ENCODE results near the gene RAD23A.
"Not testable (repeated sequence)": the region's sequence is repeated elsewhere in the genome, so short reads cannot be mapped to it uniquely, and the experiment has no call there.

The RAD23A gene

GRCh38 chr19:12955996-12956395, 10.3 kb downstream of the RAD23A start:
- no peak for DNase-seq

- peak; percentile 86 to 90 for DNase-seq
Observed at GRCh38 chr19:12956446-12957388, 11.1 kb downstream of the RAD23A start, which contains the start of gene GADD45GIP1. Gene GADD45GIP1, minus strand, starts transcription at chr19:12957223. Its CDS starts 11 bp downstream, at chr19:12957212.

- DNase-seq: peak in 1 of 2 donors; percentile 37
Observed at GRCh38 chr19:12957389-12957952, 11.8 kb downstream of the RAD23A start.

DNA sequence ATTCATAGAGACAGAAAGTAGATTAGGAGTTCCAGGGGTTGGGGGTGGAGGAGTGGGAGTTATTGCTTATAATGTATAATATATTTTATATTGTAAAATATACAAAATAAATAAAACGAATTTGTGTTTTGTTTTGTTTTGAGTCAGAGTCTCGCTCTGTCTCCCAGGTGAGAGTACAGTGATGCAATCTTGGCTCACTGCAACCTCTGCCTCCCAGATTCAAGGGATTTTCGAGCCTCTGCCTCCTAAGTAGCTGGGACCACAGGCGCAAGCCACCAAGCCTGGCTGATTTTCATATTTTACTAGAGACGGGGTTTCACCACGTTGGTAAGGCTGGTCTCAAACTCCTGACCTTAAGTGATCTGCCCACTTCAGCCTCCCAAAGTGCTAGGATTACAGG, 13.8 kb downstream of the RAD23A start:
- no peak for DNase-seq

DNA sequence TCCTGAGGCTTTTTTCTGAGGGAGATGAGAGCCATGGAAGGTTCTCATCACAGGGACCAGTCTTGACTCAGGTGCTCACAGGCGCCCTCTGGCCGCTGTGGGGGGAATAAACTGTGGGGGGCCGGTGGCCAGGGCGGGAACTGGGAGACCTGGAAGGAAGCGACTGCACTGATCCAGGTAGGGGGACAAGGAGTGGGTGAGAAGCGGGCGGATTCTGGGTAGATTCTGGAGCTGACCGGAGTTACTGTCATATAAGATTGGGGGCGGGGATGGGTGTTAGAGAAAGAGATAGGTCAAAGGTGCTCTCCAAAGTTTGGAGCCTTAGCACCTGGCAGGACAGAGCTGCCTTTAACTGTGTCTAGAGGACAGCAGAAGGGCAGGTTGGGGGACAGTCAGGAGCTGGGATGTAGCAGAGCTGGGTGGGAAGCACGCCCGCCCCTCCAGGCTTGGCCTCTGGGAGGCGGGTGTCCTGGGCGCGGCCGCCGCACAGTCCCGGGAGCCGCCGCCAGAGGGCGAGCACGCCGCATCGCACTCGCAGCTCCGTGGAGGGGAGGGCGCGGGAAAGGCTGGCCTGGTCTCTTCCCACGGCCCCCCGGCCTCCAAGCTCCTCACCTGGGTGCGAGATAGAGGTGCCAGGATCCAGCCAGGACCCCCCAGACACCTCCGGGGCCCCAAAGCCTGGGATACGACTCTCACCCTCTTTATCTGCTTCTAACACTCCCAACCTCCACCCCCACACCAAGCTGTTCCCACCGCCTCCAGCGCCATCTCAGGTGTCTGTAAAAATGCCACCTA, 19.6 kb downstream of the RAD23A start:
- DNase-seq: peak; percentile 88 to 90

- no peak for DNase-seq
Observed at GRCh38 chr19:12965812-12966135, 20.1 kb downstream of the RAD23A start.

DNA sequence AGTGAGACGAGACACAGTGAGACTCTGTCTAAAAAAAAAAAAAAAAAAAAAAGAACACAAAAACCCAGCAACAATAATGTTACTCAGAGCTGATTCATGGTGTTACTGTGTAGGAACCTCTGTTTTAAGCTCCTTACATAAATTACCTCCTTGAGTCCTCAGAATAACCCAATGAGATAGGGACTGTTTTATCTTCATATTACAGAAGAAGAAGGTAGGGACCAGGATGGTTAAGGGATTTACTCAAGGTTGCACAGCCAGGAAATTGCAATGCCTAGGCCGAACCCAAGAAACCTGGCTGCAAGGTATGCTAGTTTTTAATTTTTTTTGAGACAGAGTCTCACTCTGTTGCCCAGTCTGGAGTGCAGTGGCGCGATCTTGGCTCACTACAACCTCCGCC, 22.2 kb downstream of the RAD23A start:
- DNase-seq: no peak

DNA sequence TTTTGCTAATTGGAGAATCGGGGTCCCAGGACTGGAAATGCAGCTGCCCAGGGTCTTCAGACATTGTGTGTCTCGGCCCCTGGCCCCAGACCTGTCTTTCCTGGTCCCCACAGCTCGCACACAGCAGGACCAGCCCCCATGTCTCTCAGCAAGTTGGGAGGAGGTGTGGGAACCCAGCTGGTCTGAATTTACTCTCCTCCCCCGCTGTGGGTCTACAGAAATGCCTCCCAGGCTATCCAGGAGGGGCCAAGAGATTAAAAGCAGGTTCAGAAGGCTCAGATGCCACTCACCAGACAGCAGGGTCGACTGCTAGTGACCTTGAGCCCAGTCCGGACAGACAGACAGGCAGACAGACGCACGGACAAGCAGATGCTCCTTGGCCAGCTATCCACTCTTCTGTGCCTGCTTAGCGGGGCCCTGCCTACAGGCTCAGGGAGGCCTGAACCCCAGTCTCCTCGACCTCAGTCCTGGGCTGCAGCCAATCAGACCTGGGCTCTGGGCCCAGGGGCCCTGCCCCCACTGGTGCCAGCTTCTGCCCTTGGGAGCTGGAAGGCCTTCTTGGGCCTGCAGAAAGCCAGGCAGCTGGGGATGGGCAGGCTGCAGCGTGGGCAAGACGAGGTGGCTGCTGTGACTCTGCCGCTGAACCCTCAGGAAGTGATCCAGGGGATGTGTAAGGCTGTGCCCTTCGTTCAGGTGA, 23.8 kb downstream of the RAD23A start, which contains the start of gene DAND5:
Gene DAND5 (plus strand): TSS at position 285 of the 697 bp plus-strand sequence. CDS start 85 bp downstream, at position 370.
- DNase-seq: no peak

DNA sequence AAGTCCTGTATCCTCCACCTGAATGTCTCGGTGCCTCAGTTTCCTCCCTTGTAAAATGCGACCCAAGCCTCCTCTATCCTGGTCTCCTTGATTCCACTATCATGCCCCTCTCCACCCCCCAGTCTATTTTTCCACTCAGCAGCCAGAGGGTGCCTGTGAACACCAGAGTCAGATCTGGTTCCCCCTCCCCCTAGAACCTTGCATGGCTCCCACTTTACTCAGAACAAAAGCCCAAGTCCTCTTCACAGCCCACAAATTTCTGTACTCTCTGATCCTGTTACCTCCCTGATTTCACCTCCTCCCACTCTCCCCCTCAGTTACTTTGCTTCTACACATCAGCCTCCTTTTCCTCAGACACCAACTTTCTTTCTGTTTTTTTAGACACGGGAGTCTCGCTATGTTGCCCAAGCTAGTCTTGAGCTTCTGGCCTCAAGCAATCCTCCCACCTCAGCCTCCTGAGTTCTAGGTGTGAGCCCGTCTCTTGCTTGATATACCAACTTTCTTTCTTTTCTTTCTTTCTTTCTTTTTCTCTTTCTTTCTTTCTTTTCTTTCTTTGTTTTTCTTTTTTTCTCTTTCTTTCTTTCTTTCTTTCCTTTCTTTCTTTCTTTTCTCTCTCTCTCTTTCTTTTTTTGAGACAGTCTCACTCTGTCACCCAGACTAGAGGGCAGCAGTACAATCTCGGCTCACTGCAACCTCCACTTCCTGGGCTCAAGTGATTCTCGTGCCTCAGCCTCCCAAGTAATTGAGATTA, 24.6 kb downstream of the RAD23A start:
- DNase-seq: no peak

DNA sequence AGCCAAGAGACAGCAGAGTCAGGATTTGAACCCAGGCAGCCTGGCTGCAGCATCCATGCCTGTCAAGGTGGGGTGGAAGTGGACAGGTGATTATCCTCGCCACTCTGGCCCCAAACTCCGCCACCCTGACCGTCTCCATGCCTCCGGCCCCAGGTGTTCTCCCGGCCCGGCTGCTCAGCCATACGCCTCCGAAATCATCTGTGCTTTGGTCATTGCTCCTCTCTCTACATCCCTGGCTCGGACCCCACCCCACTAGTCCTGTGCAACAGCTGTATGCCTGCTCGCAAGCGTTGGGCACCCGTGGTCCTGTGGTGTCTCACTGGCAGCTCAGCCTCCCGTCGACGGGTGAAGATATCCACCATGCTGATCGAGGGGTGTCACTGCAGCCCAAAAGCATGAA, 27.6 kb downstream of the RAD23A start:
- no peak for DNase-seq

- DNase-seq: no peak
Observed at GRCh38 chr19:12974301-12975220, 28.9 kb downstream of the RAD23A start.

GRCh38 chr19:12975221-12975741, 29.6 kb downstream of the RAD23A start:
- no peak for DNase-seq

DNA sequence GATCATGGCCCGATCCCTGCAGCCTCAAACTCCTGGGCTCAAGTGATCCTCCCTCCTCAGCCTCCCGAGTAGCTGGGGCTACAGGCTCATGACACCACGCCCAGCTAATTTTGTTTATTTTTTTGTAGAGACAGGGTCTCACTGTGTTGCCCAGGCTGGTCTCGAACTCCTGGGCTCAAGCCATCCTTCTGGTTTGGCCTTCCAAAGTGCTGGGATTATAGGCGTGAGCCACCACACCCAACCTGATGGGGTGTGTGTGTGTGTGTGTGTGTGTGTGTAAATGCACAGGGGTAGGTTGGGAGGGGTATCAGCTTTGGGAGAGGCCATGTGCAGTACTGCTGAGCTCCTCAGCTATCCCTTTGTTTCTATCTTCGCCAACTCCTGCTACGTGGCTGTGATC, 30.4 kb downstream of the RAD23A start:
- DNase-seq: not testable (repeated sequence)

DNA sequence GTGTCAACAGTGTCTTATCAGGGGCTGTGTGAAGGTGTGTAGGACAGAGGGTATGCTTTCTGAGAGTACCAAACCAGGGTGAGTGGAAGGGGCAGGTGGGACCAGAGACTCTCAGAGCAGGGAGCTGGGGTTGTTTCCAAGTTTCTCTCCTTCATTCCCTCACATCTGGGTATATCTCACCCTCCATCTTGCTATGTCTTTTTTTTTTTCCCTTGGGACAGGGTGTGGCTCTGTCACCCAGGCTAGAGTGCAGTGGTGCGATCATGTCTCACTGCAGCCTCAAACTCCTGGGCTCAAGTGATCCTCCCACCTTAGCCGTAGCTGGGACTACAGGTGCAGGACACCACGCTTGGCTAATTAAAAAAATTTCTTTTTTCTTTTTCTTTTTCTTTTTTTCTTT, 34.3 kb downstream of the RAD23A start:
- no peak for DNase-seq

DNA sequence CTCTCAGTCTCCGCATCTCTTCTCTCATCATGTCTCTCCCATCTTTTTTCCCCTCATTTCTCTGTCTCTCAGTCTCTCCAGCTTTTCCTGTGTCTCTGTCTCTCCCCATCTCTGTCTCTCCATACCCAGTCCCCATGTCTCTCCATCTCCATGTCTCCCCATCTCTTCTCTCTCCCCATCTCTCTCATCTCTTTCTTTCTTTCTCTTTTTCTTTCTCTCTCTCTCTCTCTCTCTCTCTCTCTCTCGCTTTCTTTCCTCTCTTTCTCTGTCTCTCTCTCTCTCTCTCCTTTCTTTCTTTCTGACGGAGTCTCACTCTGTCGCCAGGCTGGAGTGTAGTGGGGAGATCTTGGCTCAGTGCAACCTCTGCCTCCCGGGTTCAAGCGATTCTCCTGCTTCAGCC, 37.0 kb downstream of the RAD23A start:
- no peak for DNase-seq

GRCh38 chr19:12983091-12983490, 37.4 kb downstream of the RAD23A start:
- no peak for DNase-seq

- peak; percentile 85 to 88 for DNase-seq
Observed at GRCh38 chr19:12983542-12984142, 38.0 kb downstream of the RAD23A start.

DNA sequence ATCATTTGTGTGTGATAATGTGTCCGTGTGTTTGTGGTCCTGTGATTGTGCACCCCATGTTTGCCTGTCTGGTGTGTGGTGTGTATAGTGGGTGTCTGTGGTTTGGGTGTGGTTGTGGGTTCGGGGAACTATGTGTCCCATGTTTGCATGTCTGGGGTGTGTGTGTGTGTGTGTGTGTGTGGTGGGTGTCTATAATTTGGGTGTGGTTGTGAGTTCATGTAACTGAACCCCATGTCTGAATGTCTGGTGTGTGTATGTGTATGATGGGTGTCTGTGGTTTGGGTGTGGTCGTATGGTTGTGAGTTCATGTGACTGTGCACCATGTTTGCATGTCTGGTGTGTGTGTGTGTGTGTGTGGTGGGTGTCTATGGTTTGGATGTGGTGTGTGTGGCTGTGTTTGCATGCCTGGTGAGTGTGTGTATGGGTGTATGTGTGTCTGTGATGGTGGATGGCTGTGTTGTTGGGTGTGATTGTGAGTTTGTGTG, 38.5 kb downstream of the RAD23A start:
- DNase-seq: no peak

DNA sequence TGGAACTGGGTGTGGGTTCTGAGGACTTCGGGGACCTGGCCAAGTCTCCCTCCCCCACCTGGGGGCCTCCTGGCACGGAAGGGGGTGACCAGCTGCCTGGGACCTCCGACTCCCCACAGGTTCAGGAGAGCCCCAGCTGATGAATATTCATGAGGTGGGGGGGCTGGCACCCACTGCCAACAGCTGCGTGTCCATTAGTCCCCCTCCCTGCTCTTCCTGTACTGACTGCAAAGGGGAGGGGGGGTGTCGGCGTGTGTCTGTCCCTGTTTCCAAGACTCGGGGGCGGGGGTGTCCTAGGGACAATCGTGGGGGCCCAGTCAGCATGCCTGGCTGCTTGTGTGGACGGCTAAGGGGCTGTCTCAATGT, 39.0 kb downstream of the RAD23A start:
- DNase-seq: no peak

All from stimulated activated CD4-positive, alpha-beta T cell treated with anti-CD3 and anti-CD28 coated beads, Interleukin-2, amount 100 ng/mL, for 24 hours (primary cell).